Adrenal gland (tissue), 5 donors: ENCODE results near the gene TMED10.

Source experiments
- POLR2A ChIP-seq, 2 donors: fragments of 450-650 bp; IDR thresholded peaks; one replicate each; pipeline ENCODE4 v1.6.1; 2017; ENCODE audit warnings: antibody characterized with exemption in 2 of 2, mild to moderate bottlenecking in 2 of 2, moderate library complexity in 1 of 2
- TF ChIP-seq, protein P1 (sequence below), 6 experiments: fragments of 450-650 bp in 4 of 6; fragments of 200-600 bp in 2 of 6; sonication (generic) in 1 of 6; IDR thresholded peaks; 1 replicate in 5 of 6; 2 replicates in 1 of 6; pipeline versions ENCODE4 v1.5.1 to v1.8.0; 2016 to 2021; ENCODE audit warnings: antibody characterized with exemption in 6 of 6, mild to moderate bottlenecking in 2 of 6, moderate library complexity in 1 of 6
- donor health status: DM: no; HTN: no; CAD: no.

DNA sequence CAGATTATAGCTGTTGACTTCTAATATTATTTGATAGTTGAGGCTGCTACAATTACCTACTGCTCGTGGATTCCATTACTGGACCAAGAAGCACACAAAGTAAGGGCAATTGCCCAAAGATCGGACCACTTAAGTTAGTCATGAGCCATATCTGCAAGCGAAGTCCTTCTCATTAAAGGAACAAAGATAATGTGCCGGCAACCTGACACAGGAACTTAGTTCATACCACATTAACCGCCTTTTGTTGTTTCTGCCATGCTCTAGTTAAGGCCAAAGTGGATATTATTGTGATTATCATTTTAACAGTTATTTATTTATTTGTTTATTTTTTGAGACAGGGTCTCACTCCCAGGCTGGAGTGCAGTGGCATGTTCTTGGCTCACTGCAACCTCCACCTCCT lies 38.1 kb upstream of the TMED10 start:
- TF ChIP-seq, protein P1, sequence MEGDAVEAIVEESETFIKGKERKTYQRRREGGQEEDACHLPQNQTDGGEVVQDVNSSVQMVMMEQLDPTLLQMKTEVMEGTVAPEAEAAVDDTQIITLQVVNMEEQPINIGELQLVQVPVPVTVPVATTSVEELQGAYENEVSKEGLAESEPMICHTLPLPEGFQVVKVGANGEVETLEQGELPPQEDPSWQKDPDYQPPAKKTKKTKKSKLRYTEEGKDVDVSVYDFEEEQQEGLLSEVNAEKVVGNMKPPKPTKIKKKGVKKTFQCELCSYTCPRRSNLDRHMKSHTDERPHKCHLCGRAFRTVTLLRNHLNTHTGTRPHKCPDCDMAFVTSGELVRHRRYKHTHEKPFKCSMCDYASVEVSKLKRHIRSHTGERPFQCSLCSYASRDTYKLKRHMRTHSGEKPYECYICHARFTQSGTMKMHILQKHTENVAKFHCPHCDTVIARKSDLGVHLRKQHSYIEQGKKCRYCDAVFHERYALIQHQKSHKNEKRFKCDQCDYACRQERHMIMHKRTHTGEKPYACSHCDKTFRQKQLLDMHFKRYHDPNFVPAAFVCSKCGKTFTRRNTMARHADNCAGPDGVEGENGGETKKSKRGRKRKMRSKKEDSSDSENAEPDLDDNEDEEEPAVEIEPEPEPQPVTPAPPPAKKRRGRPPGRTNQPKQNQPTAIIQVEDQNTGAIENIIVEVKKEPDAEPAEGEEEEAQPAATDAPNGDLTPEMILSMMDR (IDR thresholded peaks at IDR 0.05) = no peak
- TF ChIP-seq POLR2A (IDR thresholded peaks at IDR 0.05) = no peak
